ENCODE results near the gene PROSER1.
"Not testable (repeated sequence)": the region's sequence is repeated elsewhere in the genome, so short reads cannot be mapped to it uniquely, and the experiment has no call there.

PROSER1 gene

GRCh38 chr13:39032150-39032549 is 5.7 kb downstream of the PROSER1 start:
- DNase-seq: no peak

GRCh38 chr13:39025433-39025839 is 12.5 kb downstream of the PROSER1 start:
- DNase-seq: no peak

GRCh38 chr13:39023761-39024160 is 14.1 kb downstream of the PROSER1 start:
- no peak for DNase-seq

- no peak for DNase-seq
Measured at GRCh38 chr13:39023316-39023715, 14.6 kb downstream of the PROSER1 start.

- DNase-seq: no peak
Measured at GRCh38 chr13:39020853-39021462, 16.9 kb downstream of the PROSER1 start.

GRCh38 chr13:39016787-39017186 is 21.1 kb downstream of the PROSER1 start:
- DNase-seq: no peak

GRCh38 chr13:39016087-39016486 is 21.8 kb downstream of the PROSER1 start:
- no peak for DNase-seq

- no peak for DNase-seq
Measured at GRCh38 chr13:39013462-39013861, 24.4 kb downstream of the PROSER1 start.

- no peak for DNase-seq
Measured at GRCh38 chr13:39012608-39013007, 25.3 kb downstream of the PROSER1 start.

GRCh38 chr13:39006371-39007111 is 31.3 kb downstream of the PROSER1 start:
- DNase-seq: not testable (repeated sequence)

- DNase-seq: no peak
Measured at GRCh38 chr13:38998739-38999138, 39.1 kb downstream of the PROSER1 start.

GRCh38 chr13:38993381-38993780 is 44.5 kb downstream of the PROSER1 start:
- DNase-seq: no peak

GRCh38 chr13:38990693-38991092 is 47.2 kb downstream of the PROSER1 start, which contains the start of gene STOML3:
Gene STOML3 (minus strand): TSS chr13:38990831. CDS start chr13:38990721, 110 bp downstream.
- DNase-seq: no peak

- DNase-seq: no peak
Measured at GRCh38 chr13:38981096-38981495, 56.8 kb downstream of the PROSER1 start.

GRCh38 chr13:38980750-38981078 is 57.2 kb downstream of the PROSER1 start:
- no peak for DNase-seq

GRCh38 chr13:38979891-38980749 is 57.8 kb downstream of the PROSER1 start:
- DNase-seq: peak; percentile 30

GRCh38 chr13:38970380-38971051 is 67.4 kb downstream of the PROSER1 start:
- no peak for DNase-seq

GRCh38 chr13:38969187-38969586 is 68.7 kb downstream of the PROSER1 start:
- DNase-seq: no peak

- no peak for DNase-seq
Measured at GRCh38 chr13:38967446-38967845, 70.4 kb downstream of the PROSER1 start.

- no peak for DNase-seq
Measured at GRCh38 chr13:38965281-38965680, 72.6 kb downstream of the PROSER1 start.

GRCh38 chr13:38960175-38960574 is 77.7 kb downstream of the PROSER1 start:
- no peak for DNase-seq

Data from right kidney (tissue), 1 donor.